Endothelial cell of umbilical vein (primary cell): Measurements from ENCODE around the gene SLC24A3. TPM values are rescaled to one million over a fixed set of nuclear protein-coding genes. Genes with fewer than 3 reads are reported as not detected.

Experiments
- BruUV-seq: library from RNA; stranded (reverse); fragments of 400-500 nt; replicated peaks from 2 replicates; lab custom pipeline; 2021; lab: Mats Ljungman, UMichigan
- CTCF ChIA-PET: fragments of 300-600, 350-600 bp; sonication (Branson Sonifier 250); formaldehyde crosslinking; loops from one replicate; lab custom pipeline; 2021; ENCODE audit warnings: antibody characterized with exemption, inconsistent platforms; lab: Charles Lee
- POLR2A ChIA-PET: fragments of 300-600, 350-600 bp; sonication (Branson Sonifier 250); formaldehyde crosslinking; loops from one replicate; lab custom pipeline; 2021; ENCODE audit warnings: antibody characterized with exemption, inconsistent platforms; lab: Charles Lee
- DNase-seq: peaks from one replicate; pipeline ENCODE4 v3.0.0-alpha.2; 2011; ENCODE audit warnings: low read depth, low spot score
- FAIRE-seq: peaks from 2 replicates; lab custom pipeline; 2011; peaks lifted over from hg19 to GRCh38; lab: Jason Lieb, UNC
- H2AFZ ChIP-seq: 2 replicates; pipeline ENCODE4 v1.6.0; 2012; ENCODE audit warnings: low read depth, low read length, control low read depth, inconsistent platforms
- H3K27ac ChIP-seq: 2 replicates; pipeline ENCODE4 v1.5.1; 2011; ENCODE audit warnings: low read depth, mild to moderate bottlenecking, control low read depth, low read length, moderate library complexity; ENCODE audit not compliant: insufficient read depth
- H3K27me3 ChIP-seq, 2 experiments: 2 replicates each; pipeline versions ENCODE4 v1.6.0 to v1.6.1; 2011; ENCODE audit warnings: low read length in 2 of 2, mixed read lengths in 1 of 2; ENCODE audit not compliant: control insufficient read depth in 2 of 2, insufficient read depth in 2 of 2
- H3K36me3 ChIP-seq, 2 experiments: 2 replicates in 1 of 2; 3 replicates in 1 of 2; pipeline ENCODE4 v1.5.1; 2011; ENCODE audit warnings: low read length in 2 of 2, mild to moderate bottlenecking in 1 of 2, moderate library complexity in 1 of 2; ENCODE audit not compliant: control insufficient read depth in 2 of 2, insufficient read depth in 2 of 2; ENCODE audit errors: extremely low read depth in 1 of 2
- H3K4me1 ChIP-seq: 3 replicates; pipeline ENCODE4 v1.5.1; 2011; ENCODE audit warnings: mild to moderate bottlenecking, low read length; ENCODE audit not compliant: control insufficient read depth, insufficient read depth; ENCODE audit errors: extremely low read depth
- H3K4me2 ChIP-seq: 2 replicates; pipeline ENCODE4 v1.6.1; 2011; ENCODE audit warnings: low read length, control low read depth, mixed read lengths; ENCODE audit not compliant: insufficient read depth
- H3K4me3 ChIP-seq, 3 experiments: fragments of 200-600 bp in 1 of 3; sonication (generic), shearing (Covaris generic) in 1 of 3; replicated peaks in 1 of 3; 2 replicates each; pipeline ENCODE4 v1.5.1; 2011 to 2016; ENCODE audit warnings: control low read depth in 3 of 3, low read length in 3 of 3, mild to moderate bottlenecking in 2 of 3, inconsistent platforms in 1 of 3, low read depth in 1 of 3, moderate library complexity in 1 of 3; ENCODE audit not compliant: insufficient read depth in 1 of 3
- H3K79me2 ChIP-seq: 2 replicates; pipeline ENCODE4 v1.6.0; 2012; ENCODE audit warnings: low read length, inconsistent platforms; ENCODE audit not compliant: control insufficient read depth, insufficient read depth
- H3K9ac ChIP-seq: replicated peaks from 2 replicates; pipeline ENCODE3; 2011; ENCODE audit warnings: low read length, control low read depth; ENCODE audit not compliant: insufficient read depth; ENCODE audit errors: extremely low read depth
- H3K9me1 ChIP-seq: replicated peaks from 3 replicates; pipeline ENCODE4 v1.6.0; 2011; ENCODE audit warnings: mild to moderate bottlenecking, low read length; ENCODE audit not compliant: control insufficient read depth, insufficient read depth; ENCODE audit errors: extremely low read depth
- H3K9me3 ChIP-seq: replicated peaks from 2 replicates; pipeline ENCODE4 v1.5.1; 2012; ENCODE audit warnings: low read length, inconsistent platforms; ENCODE audit not compliant: control insufficient read depth, insufficient read depth
- H4K20me1 ChIP-seq: replicated peaks from 2 replicates; pipeline ENCODE3; 2011; ENCODE audit warnings: mild to moderate bottlenecking, low read length; ENCODE audit not compliant: control insufficient read depth, insufficient read depth; ENCODE audit errors: extremely low read depth
- EZH2 ChIP-seq: IDR thresholded peaks from 2 replicates; pipeline ENCODE4 v1.6.1; 2012; ENCODE audit warnings: borderline replicate concordance, low read depth, mild to moderate bottlenecking, moderate library complexity, low read length, inconsistent platforms; ENCODE audit not compliant: severe bottlenecking
- FOS ChIP-seq: IDR thresholded peaks from 2 replicates; pipeline ENCODE4 v1.6.1; 2011; ENCODE audit warnings: mild to moderate bottlenecking, low read length, moderate library complexity, borderline replicate concordance; ENCODE audit not compliant: insufficient read depth
- GATA2 ChIP-seq: IDR thresholded peaks from 2 replicates; pipeline ENCODE4 v1.7.0; 2011; ENCODE audit warnings: low read depth, mild to moderate bottlenecking, moderate library complexity, mixed read lengths, low read length; ENCODE audit not compliant: insufficient read length, insufficient read depth
- JUN ChIP-seq: IDR thresholded peaks from 2 replicates; pipeline ENCODE4 v1.6.1; 2011; ENCODE audit warnings: borderline replicate concordance, low read depth; ENCODE audit not compliant: insufficient read length, insufficient read depth
- MYC ChIP-seq: IDR thresholded peaks from one replicate; pipeline ENCODE4 v1.6.1; 2011; ENCODE audit warnings: mild to moderate bottlenecking, low read depth, low read length
- POLR2A ChIP-seq: IDR thresholded peaks from 2 replicates; pipeline ENCODE4 v1.6.1; 2012; ENCODE audit warnings: low read depth, mild to moderate bottlenecking, control low read depth, low read length
- POLR2AphosphoS5 ChIP-seq: IDR thresholded peaks from 2 replicates; pipeline ENCODE4 v1.6.1; 2012; ENCODE audit warnings: low read depth, mild to moderate bottlenecking, control low read depth, low read length, moderate library complexity; ENCODE audit not compliant: insufficient read depth
- dilution Hi-C: fragments of 300-500 bp; cut with MboI; formaldehyde crosslinking; loops from one replicate; pipeline ENCODE4 v1.15.0; 2019; ENCODE audit warnings: low sequenced_read_pairs; ENCODE audit not compliant: extremely low pct_ligation_motif_present
- intact Hi-C: fragments of 100-400 bp; cut with micrococcal nuclease; formaldehyde crosslinking; loops from one replicate; pipeline ENCODE4 v1.10.0; 2022
- polyA plus RNA-seq, 4 experiments: library from polyadenylated mRNA; depleted of rRNA in 3 of 4; stranded (reverse) in 3 of 4; unstranded in 1 of 4; fragments of >200 nt; gene quantifications; 2 replicates each; pipeline versions ENCODE4 v1.2.1 to v1.2.3, GENCODE V29; 2011 to 2012; ENCODE audit warnings: missing spikeins in 1 of 4
- total RNA-seq: library from RNA; stranded (reverse); gene quantifications from 2 replicates; pipeline ENCODE4 v1.2.3, GENCODE V29; 2021
- TF ChIP-seq, protein P1 (sequence below): IDR thresholded peaks from 2 replicates; pipeline ENCODE4 v1.6.1; 2011; ENCODE audit not compliant: insufficient read depth, insufficient read length
- TF ChIP-seq, protein P2 (sequence below), 2 donors: IDR thresholded peaks; 1 replicate in 1 of 2; 2 replicates in 1 of 2; pipeline ENCODE4 v1.5.1; 2011; ENCODE audit warnings: low read length in 2 of 2, mild to moderate bottlenecking in 2 of 2, moderate library complexity in 2 of 2, control low read depth in 1 of 2, inconsistent platforms in 1 of 2, low read depth in 1 of 2; ENCODE audit not compliant: insufficient read depth in 1 of 2; ENCODE audit errors: extremely low read depth in 1 of 2

The SLC24A3 gene
- total and polyA plus RNA-seq, 2 donors (not counting 3 experiments of a cell fraction or from before 2014, with no cell fraction given): not detected

DNA sequence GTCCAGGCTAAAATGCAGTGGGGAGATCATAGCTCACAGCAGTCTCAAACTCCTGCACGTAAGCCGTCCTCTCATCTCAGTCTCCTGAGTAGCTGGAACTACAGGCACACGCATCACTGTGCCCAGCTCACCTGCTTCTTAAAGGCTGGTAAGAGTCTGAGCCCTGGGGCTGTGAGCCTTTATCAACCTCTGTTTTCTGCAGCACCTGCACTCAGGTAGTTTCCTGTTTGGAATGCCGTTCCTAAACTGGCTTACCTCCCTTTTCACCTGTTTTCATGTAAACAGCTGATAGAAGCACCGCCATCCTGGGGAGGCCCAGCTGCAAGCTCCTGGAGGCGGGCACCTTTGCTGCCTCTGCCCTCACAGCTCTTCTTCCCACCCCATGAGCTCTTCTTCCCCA, 45.4 kb downstream of the SLC24A3 start:
- Histone ChIP-seq H3K27me3 (no peaks in the 10 kb centered on the region), H4K20me1 (no peaks in the 10 kb centered on the region), H3K27ac (no peak overlapping the region), H3K9me1 (no peaks in the 10 kb centered on the region), H3K9ac (no peak overlapping the region), H3K36me3 (no peaks in the 10 kb centered on the region), H3K9me3 (peaks cover 2% of the 10 kb centered on the region), H3K4me3 (no peak overlapping the region), H3K4me1 (no peaks in the 10 kb centered on the region), H3K79me2 (no peaks in the 10 kb centered on the region), H3K4me2 (no peak overlapping the region), H2AFZ (no peak overlapping the region)
- no peak for DNase-seq
- no TSS peak for BruUV-seq
- POLR2A ChIA-PET: no interaction called here
- dilution Hi-C loops (no loop called here), intact Hi-C loops (no loop called here)
- no peak for TF ChIP-seq POLR2AphosphoS5
- TF ChIP-seq, protein P1, sequence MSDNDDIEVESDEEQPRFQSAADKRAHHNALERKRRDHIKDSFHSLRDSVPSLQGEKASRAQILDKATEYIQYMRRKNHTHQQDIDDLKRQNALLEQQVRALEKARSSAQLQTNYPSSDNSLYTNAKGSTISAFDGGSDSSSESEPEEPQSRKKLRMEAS: no peak
- TF ChIP-seq, protein P2, sequence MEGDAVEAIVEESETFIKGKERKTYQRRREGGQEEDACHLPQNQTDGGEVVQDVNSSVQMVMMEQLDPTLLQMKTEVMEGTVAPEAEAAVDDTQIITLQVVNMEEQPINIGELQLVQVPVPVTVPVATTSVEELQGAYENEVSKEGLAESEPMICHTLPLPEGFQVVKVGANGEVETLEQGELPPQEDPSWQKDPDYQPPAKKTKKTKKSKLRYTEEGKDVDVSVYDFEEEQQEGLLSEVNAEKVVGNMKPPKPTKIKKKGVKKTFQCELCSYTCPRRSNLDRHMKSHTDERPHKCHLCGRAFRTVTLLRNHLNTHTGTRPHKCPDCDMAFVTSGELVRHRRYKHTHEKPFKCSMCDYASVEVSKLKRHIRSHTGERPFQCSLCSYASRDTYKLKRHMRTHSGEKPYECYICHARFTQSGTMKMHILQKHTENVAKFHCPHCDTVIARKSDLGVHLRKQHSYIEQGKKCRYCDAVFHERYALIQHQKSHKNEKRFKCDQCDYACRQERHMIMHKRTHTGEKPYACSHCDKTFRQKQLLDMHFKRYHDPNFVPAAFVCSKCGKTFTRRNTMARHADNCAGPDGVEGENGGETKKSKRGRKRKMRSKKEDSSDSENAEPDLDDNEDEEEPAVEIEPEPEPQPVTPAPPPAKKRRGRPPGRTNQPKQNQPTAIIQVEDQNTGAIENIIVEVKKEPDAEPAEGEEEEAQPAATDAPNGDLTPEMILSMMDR (IDR thresholded peaks at IDR 0.05; ENCODE audit: extremely low read depth in 1 of 2, insufficient read depth in 1 of 2, low read depth in 1 of 2, low read length in 2 of 2): no peak
- TF ChIP-seq FOS: no peak
- no peak for TF ChIP-seq EZH2
- no peak for TF ChIP-seq MYC
- TF ChIP-seq POLR2A: no peak
- no peak for TF ChIP-seq JUN
- TF ChIP-seq GATA2: no peak
- CTCF ChIA-PET: no interaction called here
- no peak for FAIRE-seq
